NCI-H2107 treated with DMSO at 0.1 percent for 48 hours (cell line): Measurements from ENCODE around the gene TRIM52.
"Not testable (repeated sequence)": the region's sequence is repeated elsewhere in the genome, so short reads cannot be mapped to it uniquely, and the experiment has no call there.

Experiments
- DNase-seq: peaks from one replicate; lab custom pipeline; 2025; ENCODE audit not compliant: unreplicated experiment; lab: John Stamatoyannopoulos, UW

The TRIM52 gene

DNA sequence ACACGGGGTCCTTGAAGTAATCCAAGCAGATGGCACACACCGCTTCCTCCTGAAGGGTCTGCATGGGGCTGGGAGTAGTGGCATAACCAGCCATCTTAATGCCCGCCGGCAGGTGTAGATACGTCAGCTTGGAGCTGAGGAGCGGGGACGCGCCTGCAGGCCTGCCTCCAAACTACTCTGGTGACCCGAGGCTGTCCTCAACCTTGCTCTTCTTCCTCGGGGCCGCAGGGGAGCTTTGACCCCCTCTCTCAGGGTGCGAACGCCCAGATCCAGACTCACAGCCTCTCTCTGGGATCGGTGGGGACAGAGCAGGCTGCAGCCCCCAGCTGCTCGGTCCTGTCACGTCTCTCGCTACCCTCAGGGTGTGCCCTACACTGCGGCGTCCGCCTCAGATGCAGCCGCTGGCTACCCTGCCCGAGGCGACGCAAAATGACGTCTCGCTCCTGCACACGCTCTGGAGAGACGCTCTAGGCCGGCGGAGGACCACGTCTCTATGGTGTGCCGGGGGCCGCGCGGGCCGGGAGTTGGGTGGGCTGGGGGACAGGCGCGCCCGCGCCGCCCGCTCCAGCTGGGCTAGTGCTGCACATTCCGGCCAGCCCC is at the start of gene TRIM52:
Gene TRIM52 (minus strand): TSS at position 424 of the 600 bp plus-strand sequence. CDS start 330 bp downstream, at position 94.
- no peak for DNase-seq

DNA sequence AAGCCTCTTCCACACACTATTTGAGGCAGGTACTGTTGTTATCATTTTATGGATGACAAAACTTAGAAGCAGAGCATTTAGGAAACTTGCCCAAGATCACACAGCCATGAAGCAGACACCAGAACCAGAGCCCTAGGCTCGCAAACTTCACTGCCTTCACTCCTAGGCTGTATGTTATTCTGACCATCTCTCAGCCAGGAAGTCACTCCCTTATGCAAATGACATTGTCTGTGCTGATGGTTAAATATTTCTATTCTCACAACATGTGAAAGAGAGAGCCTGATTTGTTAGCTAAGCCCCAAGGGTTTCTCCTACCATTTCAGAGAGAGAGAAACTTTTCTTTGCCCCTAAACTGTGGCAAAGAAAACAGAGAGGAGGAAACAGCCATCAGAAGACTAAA is 26.4 kb upstream of the TRIM52 start:
- not testable (repeated sequence) for DNase-seq

DNA sequence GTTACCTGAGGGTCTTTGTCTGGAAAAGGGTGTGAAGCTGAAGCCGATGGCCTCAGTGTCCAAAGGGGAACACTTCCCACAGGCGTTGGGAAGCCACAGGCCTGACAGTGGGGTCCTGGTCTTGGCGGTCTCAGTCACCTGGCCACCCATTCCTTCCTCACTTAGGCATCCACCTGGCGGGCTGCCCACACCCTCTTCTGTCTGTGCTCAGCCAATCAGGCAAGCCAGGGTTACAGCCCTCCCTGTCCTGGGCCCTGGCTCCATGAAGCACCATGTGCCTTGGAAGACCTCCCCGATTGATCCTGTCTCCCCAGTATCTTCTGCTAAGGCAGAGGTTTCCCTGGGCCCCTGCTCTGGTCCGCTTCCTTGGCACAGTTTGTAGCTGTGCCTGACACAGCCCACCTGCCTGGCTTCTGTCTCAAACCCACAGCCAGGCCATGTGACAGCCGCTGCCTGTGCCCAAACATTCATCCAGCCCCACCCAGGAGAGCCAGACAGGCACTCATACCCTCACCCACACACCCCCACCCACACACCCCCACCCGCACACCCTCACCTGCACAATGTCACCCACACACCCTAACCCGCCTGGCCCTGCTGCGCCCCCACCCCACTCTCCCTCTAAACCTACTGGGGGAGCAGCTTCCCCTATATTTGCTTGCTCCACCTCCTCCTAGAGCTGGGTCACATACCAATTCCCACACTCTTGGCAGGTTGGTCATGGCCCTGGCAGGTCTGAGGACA is 25.2 kb upstream of the TRIM52 start:
- not testable (repeated sequence) for DNase-seq

DNA sequence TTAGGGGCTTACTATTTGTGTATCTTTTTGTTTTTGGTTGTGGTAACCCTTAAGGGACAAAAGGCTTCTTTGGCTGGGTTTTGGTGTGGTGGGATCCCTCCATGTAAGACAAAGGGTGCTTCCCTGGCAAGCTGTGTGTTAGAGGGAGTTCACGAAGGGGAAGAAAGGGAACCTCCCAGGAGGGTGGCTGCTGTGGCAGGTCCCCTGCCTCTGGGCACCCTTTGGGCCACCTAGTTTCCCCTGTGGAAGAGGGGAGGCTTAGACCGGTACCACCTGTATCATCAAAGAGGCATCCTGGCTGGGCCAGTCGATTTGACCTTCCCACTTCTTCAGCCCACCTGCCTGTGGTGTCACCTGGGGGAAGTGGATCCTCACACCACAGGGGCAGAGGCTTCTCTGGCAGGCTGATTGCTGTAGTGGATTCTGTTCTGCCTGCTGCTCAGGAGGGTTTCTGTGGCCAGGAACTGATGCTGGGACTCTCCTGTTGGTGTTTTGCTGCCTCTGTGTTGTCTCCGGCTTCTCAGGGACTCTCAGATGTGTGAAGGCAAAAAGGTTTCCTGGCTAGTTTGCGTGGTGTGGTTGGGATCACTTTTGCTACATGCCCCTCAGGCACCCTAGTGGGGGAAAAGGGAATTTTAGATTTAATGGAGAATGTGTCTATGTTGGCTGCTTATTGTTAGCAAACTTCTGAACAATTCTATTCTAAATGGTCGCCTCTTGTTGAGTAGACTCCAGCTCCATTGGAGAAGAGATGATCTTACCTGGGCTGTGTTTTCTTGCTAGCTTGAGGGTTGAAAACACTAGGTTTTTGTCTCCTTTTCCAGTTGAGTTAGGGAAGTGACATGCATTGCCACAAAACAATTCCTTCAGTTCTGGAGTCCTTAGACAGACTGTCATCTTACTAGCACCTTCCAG is 23.2 kb upstream of the TRIM52 start:
- not testable (repeated sequence) for DNase-seq

DNA sequence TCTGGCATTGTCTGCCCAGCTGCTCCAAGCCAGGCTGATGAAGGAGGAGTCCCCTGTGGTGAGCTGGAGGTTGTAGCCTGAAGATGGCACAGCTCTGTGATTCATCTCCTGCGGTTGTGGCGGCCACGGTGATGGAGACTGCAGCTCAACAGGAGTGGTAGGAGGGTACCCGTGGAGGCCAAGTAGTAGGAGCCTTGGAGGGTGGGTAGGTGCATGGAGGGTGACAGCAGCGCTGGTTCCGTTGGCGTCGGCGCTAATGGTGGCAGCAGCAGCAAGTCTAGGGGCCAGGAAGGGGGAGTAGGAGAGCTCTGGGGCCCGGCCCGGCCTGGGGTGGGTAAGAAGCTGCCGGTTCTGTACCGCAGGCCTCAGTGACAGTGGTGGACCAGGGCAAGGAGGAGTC is 22.4 kb upstream of the TRIM52 start:
- DNase-seq: no peak

DNA sequence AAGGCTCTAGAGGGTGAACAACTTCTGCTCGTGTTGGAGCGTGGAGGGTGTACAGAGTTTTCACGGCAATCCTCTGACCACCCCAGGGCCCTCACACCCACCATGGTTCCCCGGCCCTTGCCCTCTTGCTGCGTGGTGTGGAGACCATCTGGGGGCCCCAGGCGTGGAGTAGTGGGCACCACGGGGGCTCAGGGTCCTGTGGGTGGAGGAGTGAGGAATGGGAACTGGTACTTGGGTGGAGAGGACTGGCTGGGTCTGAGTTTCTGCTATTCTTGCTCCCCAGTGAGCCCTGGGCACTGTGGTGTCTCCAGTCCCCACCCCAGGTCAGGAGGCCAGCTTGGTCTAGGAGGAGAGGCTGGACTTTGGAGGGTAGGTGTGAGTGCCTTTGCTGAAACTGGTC is 21.9 kb upstream of the TRIM52 start:
- no peak for DNase-seq

DNA sequence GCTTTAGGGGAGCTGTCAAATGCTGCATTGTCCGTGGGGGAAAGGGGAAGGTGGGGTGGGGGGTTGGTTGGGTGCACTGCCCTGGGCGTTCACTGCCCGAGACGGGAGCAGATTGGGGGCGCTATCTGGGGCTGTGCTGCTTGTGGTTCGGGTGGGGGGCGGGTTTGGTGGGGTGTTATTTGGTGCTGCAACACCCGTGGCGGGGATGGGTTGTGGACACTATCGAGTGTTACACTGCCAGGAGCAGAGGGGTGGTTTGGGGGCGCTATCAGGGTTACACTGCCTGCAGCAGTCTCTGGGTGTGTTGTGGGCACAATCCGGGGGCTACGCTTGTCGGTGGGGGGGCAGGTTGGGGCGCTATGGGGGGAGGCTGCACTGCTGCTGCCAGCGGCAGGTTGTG is 21.5 kb upstream of the TRIM52 start:
- not testable (repeated sequence) for DNase-seq

DNA sequence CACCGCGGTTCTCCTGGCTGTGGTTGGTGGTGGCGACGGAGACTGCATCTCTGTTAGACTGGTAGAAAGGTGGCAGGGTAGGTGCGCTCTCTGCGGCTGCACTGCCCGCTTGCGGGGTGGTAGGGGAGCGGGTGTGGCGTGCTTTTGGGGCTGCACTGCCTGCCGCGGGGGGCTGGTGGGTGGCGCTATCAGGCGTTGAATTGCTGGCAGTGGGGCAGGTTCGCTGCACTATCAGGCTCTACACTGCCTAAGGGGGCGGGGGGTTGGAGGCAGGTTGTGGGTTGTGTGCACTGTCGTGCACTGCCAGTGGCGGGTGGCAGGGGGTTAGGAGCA is 21.0 kb upstream of the TRIM52 start:
- DNase-seq: no peak

DNA sequence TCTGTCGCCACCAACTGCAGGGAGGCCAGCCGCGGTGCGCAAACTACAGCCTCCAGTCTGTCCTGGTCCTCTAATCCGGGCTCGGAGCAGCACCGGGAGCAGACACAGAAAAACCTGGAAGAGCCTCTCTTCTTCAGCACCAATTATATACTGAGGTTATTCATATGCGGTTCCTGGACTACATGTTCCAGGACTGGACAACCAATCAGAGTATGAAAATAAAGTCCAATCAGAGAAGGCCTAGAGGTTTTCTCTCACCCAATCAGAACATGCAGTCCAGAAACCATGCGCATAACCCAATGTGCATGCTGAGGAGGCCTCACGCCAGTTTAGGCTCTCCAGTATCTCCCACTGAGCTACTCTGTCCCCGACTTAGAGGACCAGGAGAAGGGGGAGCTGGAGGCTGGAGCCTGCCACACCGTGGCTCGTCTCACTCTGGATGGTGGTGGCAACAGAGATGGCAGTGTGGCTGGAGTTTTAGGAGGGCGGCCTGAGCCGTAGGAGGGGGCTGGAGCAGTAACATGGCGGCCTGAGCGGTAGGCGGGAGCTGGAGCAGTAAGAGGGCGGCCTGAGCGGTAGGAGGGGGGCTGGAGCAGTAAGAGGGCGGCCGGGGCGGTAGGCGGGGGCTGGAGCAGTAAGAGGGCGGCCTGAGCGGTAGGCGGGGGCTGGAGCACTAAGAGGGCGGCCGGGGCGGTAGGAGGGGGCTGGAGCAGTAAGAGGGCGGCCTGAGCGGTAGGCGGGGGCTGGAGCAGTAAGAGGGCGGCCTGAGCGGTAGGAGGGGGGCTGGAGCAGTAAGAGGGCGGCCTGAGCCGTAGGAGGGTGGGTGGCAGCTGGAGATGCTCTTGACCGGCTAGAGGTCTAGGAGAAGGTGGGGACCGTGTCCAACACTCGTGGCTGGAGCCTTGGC is 20.4 kb upstream of the TRIM52 start:
- DNase-seq: no peak

DNA sequence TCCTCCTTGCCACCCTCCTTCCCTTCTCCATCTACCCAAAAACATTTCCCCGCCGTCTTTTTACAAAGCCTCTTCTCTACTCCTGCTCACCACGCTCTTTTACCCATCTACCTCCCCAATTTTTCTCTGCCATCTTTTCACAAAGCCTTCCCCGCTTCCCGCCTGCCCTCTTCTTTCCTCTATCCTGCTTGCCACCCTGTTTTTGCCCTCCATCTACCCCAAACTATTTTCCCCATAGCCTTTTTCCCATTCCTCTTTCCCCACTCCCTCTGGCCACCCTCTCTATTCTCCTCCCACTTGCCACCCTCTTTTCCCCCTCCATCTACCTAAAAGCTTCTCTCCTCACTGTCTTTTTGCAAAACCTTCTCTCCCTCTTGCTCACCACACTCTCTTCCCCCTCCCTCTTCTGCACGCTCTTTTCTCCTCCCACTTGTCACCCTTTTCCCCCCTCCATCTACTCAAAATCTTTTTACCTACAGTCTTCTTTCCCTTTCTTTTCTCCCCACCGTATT is 19.4 kb upstream of the TRIM52 start:
- DNase-seq: no peak

DNA sequence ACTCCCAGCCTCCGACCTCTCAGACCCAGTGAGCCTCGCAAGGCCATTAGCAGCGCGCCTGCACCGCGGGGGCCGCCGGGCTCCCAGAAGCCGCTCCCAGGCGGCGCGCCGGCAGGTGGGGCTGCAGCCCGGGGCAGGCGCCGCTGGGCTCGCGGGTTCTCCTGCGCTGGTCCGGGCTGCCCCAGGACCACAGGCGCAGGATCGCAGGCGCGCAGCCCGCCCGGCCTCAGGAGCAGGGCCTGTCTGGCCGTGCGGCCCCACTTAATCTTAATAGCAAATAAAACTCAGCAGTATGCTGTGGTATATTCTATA is 12.4 kb upstream of the TRIM52 start:
- DNase-seq: not testable (repeated sequence)

DNA sequence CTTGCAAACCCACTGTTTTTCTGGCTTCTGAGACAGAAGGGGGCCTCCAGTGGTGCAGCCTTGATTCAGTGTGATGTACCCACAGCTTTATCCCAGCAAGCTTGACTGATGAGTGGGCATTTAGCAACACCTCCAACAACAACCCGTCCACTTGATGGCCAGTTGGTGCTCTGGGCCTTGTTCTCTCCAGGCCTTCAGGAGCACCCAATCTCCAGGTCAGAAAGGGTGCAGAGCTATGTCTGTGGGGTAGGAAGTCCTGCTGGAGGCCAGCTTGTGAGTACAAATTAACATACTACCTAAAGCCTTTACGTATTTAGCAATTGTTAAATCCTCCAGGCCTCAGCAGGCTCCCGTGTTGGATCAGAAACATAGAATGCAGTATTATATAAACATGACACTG is 10.1 kb upstream of the TRIM52 start:
- no peak for DNase-seq

DNA sequence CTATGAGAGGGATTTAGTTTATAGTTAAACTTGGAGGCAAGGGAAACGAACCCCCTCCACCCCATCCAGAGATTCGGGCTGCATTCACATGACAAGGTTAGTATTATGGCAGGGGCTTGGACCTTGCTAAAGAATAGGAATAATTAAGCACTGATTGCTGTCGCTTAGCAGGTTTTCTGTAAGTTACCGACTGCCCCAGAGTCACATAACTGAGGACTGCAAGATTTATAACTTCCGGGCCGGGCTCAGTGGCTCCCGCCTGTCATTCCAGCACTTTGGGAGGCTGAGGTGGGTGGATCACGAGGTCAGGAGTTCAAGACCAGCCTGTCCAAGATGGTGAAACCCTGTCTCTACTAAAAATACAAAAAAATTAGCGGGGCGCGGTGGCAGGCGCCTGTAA is 7.0 kb upstream of the TRIM52 start:
- not testable (repeated sequence) for DNase-seq

DNA sequence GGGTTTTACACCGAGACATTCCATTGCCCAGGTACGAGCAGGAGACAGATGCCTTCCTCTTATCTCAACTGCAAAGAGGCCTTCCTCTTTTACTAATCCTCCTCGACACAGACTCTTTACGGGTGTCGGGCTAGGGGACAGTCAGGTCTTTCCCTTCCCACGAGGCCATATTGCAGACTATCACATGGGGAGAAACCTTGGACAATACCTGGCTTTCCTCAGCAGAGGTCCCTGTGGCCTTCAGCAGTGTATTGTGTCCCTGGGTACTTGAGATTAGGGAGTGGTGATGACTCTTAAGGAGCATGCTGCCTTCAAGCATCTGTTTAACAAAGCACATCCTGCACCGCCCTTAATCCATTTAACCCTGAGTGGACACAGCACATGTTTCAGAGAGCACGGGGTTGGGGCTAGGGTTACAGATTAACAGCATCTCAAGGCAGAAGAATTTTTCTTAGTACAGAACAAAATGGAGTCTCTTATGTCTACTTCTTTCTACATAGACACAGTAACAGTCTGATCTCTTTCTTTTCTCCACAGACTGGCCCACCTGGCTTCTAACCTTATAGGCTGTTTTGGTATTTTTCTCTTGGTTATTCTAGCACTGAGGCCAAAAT is 6.5 kb upstream of the TRIM52 start:
- DNase-seq: not testable (repeated sequence)

DNA sequence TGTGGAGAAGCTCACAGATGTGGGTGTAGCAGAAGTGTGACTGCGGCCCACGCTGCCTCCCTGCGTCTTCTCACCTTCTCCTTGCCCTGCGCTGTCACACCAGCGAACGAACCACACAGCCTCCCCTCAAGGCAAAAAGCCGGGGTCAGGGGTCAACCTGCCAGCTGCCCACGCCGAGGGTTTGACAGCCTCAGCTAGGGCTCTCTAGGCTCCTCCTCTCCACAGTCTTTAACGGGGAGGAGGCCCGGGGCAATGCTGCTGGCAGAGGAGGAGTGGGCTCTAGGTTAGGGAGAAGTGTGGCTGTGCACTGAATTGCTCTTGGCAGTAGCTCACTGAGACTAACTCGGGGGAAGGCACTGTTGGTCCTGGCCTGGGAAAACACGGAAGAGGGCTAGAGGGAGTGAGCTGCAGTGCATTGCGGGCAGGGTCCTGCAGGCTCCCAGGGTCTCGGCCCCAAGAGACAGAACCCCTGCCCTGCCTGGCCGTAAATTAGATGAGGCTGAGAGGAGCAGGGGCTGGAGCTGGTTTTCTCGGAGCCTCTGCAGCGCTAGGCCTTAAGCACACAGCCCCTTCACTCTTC is 4.2 kb upstream of the TRIM52 start:
- DNase-seq: no peak

DNA sequence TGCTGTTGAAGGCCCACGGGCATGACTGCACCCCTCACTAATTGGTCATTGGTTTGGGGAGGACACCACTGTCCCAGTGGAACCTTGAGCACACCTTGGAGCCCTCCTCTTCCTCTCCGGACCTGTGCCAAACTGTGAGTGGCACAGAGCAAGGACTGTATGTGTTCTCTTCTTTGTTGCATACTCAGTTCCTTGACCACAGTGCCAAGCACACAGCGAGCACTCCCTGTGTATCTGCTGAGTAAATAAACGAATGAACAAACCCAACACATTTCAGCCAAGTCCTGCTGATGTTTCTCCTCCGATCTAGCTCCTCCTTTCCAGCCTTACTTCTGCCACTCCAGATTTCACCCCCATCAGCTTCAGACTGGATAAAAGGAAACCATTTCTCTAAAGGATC is 2.7 kb upstream of the TRIM52 start:
- no peak for DNase-seq

DNA sequence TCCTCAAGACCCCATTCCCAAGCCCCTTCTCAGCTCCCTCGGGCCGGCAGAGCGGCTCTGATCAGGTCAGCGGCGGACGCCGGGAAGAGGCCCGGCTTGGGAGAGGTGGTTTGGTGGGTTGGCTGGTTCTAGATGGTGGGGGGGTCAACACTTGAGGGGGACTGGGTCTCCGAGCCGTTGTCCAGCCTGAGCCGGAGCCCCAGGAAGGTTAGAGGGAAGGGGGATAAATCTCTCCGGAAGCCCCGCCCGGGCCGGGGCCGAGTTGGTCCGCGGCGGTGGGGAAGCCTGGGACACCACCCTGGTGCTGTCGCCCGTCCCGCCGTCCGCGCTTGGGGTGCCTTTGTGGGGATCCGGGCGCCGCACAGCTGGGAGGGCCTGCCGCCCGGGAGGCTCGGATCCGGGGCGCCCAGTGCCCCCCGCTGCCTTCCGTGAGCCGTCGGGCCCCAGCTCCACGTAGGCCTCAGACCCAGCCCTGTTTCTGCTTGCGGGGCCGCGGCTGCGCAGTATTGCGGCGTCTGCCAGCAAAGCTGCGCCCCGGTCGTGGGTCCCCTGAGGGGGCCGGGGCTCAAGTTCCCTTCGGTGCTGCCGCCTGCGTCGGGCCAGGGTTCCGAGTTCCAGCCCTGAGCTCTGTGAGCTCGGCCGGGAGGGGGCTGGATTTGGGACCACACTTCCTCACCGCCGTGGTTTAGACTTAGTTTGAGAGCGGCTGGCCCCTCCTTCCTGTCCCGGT is 542 bp upstream of the TRIM52 start:
- DNase-seq: no peak

DNA sequence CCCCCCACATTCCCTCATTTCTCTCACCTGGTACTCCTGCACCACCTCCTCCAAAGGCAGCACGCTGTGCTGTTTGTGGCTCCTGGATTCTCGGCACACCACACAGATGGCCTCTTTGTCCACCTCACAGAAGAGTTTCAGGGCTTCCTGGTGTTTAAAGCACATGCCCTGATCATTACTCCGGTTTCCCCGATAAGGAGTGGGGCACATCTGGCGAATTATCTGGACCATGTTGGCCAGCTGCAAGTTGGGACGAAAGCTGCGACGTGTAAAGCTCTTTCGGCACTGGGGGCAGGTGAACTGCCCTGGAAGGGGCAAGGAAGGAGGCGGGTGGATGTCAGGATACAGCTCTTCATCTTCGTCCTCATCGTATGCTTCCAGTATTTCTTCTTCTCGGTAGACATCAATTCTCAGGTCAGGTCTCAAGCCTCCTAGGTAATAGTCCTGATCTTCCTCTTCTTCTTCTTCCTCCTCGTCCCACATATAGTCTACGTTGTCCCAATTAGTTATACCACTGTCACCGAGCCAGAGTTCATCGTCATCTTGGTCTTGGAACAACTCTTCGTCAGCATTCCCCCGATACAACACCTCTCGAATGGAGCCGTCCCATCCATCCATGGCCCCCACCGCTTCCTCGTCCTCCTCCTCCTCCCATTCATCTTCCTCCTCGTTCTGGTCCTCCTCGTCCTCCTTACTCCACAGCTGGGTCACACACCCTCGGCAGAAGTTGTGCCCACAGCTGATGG is 796 bp downstream of the TRIM52 start:
- DNase-seq: no peak

DNA sequence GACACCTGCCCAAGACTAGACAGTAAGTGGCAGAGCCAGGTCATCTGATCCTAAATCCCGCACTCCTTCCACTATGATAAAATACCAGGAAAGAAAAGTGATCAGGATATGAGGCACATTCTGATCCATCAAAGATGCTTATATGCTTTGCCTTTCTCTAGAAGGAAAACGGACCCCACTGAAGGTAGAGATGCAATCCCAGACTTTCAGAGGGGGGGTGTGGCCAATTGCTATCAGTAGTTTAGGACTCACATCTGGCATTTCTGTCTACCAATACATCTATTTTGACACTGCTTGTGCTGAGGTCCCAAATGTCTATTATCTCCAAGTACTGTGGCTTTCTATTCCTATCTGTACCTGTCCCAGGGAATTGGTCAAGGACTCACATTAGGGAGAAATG is 1.7 kb downstream of the TRIM52 start:
- DNase-seq: no peak
